Right lobe of liver (tissue), 6 donors: Measurements from ENCODE around the gene RNASET2. TPM values are rescaled to one million over a fixed set of nuclear protein-coding genes. Genes with fewer than 3 reads are reported as not detected.
A peak's percentile ranks its signal among the peaks of the same experiment; 100 is the strongest.

Experiments
- ATAC-seq, 4 donors: fragments of 200-7000 bp; cut with Tn5 transposase; one replicate each; pipeline ENCODE4 v1.9.1; 2020; ENCODE audit warnings: mild to moderate bottlenecking in 4 of 4, moderate library complexity in 4 of 4
- DNase-seq, 3 donors: peaks; one replicate each; pipeline ENCODE4 v3.0.0-alpha.2; 2020
- H3K27ac ChIP-seq, 3 donors: fragments of 200-600 bp; one replicate each; pipeline ENCODE4 v1.8.0; 2022
- H3K27me3 ChIP-seq, 2 donors: fragments of 200-600 bp; one replicate each; pipeline ENCODE4 v1.8.0; 2022
- H3K36me3 ChIP-seq, 4 donors: fragments of 200-600 bp; sonication (generic) in 1 of 4; one replicate each; pipeline versions ENCODE4 v1.5.1 to v1.8.0; 2017 to 2022; ENCODE audit warnings: control low read depth in 1 of 4
- H3K4me1 ChIP-seq, 4 donors: fragments of 200-600 bp; sonication (generic) in 1 of 4; one replicate each; pipeline versions ENCODE4 v1.5.1 to v1.8.0; 2017 to 2022; ENCODE audit warnings: control low read depth in 1 of 4
- H3K4me3 ChIP-seq, 3 donors: fragments of 200-600 bp; one replicate each; pipeline ENCODE4 v1.8.0; 2022
- H3K9me3 ChIP-seq, 4 donors: fragments of 200-600 bp; sonication (generic) in 1 of 4; one replicate each; pipeline versions ENCODE4 v1.5.1 to v1.8.0; 2017 to 2022; ENCODE audit warnings: control low read depth in 1 of 4
- POLR2A ChIP-seq: fragments of 450-650 bp; IDR thresholded peaks from one replicate; pipeline ENCODE4 v1.6.1; 2017; ENCODE audit warnings: antibody characterized with exemption, mild to moderate bottlenecking
- WGBS: methylation state at CpG from one replicate; pipeline ENCODE4 v1.1.6; 2018; ENCODE audit warnings: low coverage, low lambda C conversion rate; ENCODE audit not compliant: insufficient coverage; ENCODE audit errors: missing lambda C conversion rate; 5-methylcytosine and 5-hydroxymethylcytosine counted together
- intact Hi-C, 2 donors: fragments of 100-400 bp; cut with DNase I; formaldehyde crosslinking; loops; one replicate each; pipeline versions ENCODE4 v1.11.2 to v1.14.1; 2022
- total RNA-seq, 6 experiments: library from RNA; depleted of rRNA in 2 of 6; stranded (reverse); fragments of >200 nt in 2 of 6; fragmentation: NEBNext Ultra II Directional in 3 of 6; extraction: Animal tissue kit (Norgen Biotek cat#: 25700) in 3 of 6; gene quantifications; one replicate each; pipeline versions ENCODE4 v1.1.0 to v1.2.4, GENCODE V29; 2016 to 2023
- TF ChIP-seq, protein P1 (sequence below), 4 donors: fragments of 200-600 bp in 3 of 4; fragments of 450-650 bp in 1 of 4; IDR thresholded peaks; one replicate each; pipeline versions ENCODE4 v1.5.1 to v1.8.0; 2016 to 2022; ENCODE audit warnings: antibody characterized with exemption in 4 of 4, mild to moderate bottlenecking in 2 of 4
- donor health status: DM: no; HTN: yes; CAD: no.
- donor health status: DM: no; HTN: no; CAD: no.
- donor health status: DM: no; HTN: no; CAD: no.
- donor health status: DM: no; HTN: yes; CAD: no.
- donor health status: DM: no; HTN: yes; CAD: no.

RNASET2 gene
- total RNA-seq, 6 experiments from 2014 or later: 21.7 to 48.4 (median 30.8) TPM

DNA sequence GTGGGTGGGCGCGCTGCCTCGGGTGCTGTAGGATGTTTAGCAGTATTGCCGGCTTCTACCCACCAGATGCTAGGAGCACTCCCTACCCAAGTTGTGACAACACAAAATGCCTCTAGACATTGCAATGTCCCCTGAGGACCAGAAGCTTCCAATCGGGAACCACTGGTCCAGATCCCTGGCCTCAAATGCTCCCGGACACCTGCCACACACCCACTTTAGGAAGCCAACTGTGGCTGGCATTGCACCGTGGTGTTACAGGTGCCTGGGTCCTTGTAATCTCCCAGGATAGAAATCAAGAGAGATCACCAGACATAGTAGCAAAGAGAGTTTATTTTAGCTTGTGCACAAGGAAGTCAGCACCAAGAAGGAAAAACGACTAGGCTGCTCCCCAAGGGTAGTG, 14.9 kb upstream of the RNASET2 start:
- 89% methylated on average over 7 of the region's 8 CpGs for WGBS

DNA sequence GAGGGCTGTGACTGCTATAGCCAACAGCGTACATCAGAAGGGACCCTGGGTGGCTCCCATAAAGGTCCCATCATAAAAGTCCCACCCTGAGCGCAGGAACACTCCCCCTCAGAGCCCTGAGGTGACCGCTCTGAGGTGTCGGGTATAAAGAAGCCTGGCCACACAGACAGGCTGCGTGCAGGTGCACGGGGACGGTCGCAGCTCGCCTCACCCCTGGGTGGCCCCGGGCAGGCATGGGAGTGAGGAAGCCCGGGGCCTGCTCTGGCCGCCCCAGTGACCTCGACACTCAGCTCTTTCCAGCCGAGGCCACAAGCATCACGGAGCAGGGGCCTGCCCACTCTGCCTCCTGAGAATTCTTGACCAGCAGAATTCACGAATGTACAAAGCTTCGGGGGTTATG, 14.4 kb upstream of the RNASET2 start:
- no peaks in the 10 kb centered on the region for H3K36me3 ChIP-seq
- H3K9me3 ChIP-seq: no peaks in the 10 kb centered on the region
- no peak overlapping the region for H3K4me3 ChIP-seq
- WGBS: 92% methylated on average over 6 of the region's 17 CpGs
- no peak overlapping the region for H3K27ac ChIP-seq
- intact Hi-C loops: no loop called here
- H3K4me1 ChIP-seq: no peaks in the 10 kb centered on the region
- TF ChIP-seq, protein P1, sequence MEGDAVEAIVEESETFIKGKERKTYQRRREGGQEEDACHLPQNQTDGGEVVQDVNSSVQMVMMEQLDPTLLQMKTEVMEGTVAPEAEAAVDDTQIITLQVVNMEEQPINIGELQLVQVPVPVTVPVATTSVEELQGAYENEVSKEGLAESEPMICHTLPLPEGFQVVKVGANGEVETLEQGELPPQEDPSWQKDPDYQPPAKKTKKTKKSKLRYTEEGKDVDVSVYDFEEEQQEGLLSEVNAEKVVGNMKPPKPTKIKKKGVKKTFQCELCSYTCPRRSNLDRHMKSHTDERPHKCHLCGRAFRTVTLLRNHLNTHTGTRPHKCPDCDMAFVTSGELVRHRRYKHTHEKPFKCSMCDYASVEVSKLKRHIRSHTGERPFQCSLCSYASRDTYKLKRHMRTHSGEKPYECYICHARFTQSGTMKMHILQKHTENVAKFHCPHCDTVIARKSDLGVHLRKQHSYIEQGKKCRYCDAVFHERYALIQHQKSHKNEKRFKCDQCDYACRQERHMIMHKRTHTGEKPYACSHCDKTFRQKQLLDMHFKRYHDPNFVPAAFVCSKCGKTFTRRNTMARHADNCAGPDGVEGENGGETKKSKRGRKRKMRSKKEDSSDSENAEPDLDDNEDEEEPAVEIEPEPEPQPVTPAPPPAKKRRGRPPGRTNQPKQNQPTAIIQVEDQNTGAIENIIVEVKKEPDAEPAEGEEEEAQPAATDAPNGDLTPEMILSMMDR (IDR thresholded peaks at IDR 0.05): no peak
- TF ChIP-seq POLR2A: no peak
- DNase-seq (no peak), ATAC-seq (peak in 1 of 4 donors; percentile 36)
- H3K27me3 ChIP-seq: no peaks in the 10 kb centered on the region

More for the DNA sequence above, 14.9 kb upstream of the RNASET2 start:
- ATAC-seq: no peak
- H3K27me3 ChIP-seq: no peaks in the 10 kb centered on the region
- H3K27ac ChIP-seq: no peak overlapping the region
- intact Hi-C loops: no loop called here
- H3K4me1 ChIP-seq: no peaks in the 10 kb centered on the region
- no peak for DNase-seq
- no peaks in the 10 kb centered on the region for H3K36me3 ChIP-seq
- TF ChIP-seq, protein P1 (IDR thresholded peaks at IDR 0.05): no peak
- no peak for TF ChIP-seq POLR2A
- no peak overlapping the region for H3K4me3 ChIP-seq
- no peaks in the 10 kb centered on the region for H3K9me3 ChIP-seq

DNA sequence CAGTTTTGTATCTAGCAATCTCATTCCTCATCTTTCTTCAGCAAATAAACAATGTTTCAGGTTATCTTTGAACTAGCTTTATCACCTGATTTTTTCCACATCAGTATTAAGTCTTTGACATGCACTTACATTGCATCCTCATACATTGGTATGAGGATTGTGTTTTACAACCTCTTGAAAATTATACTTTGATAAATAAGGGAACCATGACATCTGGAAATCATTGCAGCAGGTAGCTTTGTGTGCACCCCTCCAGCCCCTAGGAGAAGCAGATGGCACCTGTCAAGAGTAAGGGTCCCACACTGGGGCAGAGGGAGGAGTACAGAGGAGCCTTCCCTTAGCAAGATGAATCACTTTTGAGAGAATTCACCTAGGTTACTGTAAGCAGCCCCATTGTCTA, 13.7 kb upstream of the RNASET2 start:
- H3K27ac ChIP-seq: no peak overlapping the region
- DNase-seq (no peak), ATAC-seq (no peak)
- no peaks in the 10 kb centered on the region for H3K27me3 ChIP-seq
- no peaks in the 10 kb centered on the region for H3K9me3 ChIP-seq
- H3K4me3 ChIP-seq: no peak overlapping the region
- TF ChIP-seq, protein P1 (IDR thresholded peaks at IDR 0.05): no peak
- no peak for TF ChIP-seq POLR2A
- no peaks in the 10 kb centered on the region for H3K4me1 ChIP-seq
- H3K36me3 ChIP-seq: no peaks in the 10 kb centered on the region
- intact Hi-C loops: no loop called here

DNA sequence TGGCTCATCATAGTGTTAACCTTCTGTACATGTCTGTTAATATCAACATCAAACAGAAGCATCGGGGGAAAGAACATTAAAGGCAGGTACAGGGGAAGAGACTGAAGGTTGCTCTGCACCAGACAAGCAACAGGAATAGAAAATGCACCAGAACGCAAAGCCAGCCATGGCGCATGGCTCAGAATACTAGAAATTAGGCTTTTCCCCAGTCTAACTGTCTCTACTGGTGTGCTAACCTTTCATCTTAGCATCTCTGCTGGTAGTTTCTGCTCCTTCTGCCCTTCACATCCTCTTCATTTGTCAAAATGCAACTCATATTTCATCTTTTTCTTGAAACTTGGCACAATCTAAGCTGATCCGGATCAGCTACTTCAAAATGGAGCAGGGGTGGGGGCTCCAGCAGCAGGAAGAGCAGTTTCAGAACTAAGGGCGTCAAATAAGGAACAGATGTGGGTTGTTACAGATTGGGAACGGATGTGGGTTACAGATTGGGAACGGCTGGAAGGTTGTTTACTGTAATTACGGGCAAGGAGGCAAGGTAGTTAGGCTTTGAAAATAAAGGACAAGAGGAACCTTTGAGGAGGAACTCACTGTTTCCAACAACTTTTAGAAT, 13.1 kb upstream of the RNASET2 start:
- WGBS: 62% methylated on average over 8 of the region's 8 CpGs
- intact Hi-C loops: no loop called here
- no peak overlapping the region for H3K4me3 ChIP-seq
- TF ChIP-seq, protein P1 (IDR thresholded peaks at IDR 0.05): no peak
- TF ChIP-seq POLR2A: no peak
- H3K27ac ChIP-seq: no peak overlapping the region
- DNase-seq (no peak), ATAC-seq (no peak)
- H3K36me3 ChIP-seq: no peaks in the 10 kb centered on the region
- H3K9me3 ChIP-seq: no peaks in the 10 kb centered on the region
- no peaks in the 10 kb centered on the region for H3K27me3 ChIP-seq
- no peaks in the 10 kb centered on the region for H3K4me1 ChIP-seq

DNA sequence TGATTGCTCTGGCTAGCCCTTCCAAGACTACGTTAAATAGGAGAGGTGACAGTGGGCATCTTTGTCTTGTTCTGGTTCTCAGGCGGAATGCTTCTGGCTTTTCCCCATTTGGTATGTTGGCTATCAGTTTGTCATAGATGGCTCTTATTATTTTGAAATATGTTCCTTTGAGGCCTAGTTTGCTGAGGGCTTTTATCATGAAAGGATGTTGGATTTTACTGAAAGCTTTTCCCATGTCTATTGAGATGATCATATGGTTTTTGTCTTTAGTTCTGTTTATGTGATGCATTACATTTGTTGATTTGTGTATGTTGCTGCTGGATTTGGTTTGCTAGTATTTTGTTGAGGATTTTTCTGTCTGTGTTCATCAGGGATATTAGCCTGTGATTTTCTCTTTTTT, 9.9 kb upstream of the RNASET2 start:
- intact Hi-C loops: no loop called here
- Histone ChIP-seq H3K9me3 (no peaks in the 10 kb centered on the region), H3K4me1 (no peaks in the 10 kb centered on the region), H3K27me3 (no peaks in the 10 kb centered on the region), H3K36me3 (no peaks in the 10 kb centered on the region), H3K27ac (no peak overlapping the region), H3K4me3 (no peak overlapping the region)
- ATAC-seq (no peak), DNase-seq (no peak)
- WGBS: 100% methylated on average over 2 of the region's 2 CpGs
- TF ChIP-seq, protein P1 (IDR thresholded peaks at IDR 0.05): no peak
- no peak for TF ChIP-seq POLR2A
